Measurements from ENCODE around the gene IL17RC. TPM values are rescaled to one million over a fixed set of nuclear protein-coding genes. Genes with fewer than 3 reads are reported as not detected.

IL17RC gene
- total RNA-seq, 1 donor from 2014 or later, result 20.1 TPM

GRCh38 chr3:9902372-9903237 lies 14.3 kb upstream of the IL17RC start, which contains the start of gene IL17RE:
Gene IL17RE, plus strand, starts transcription at chr3:9902848. Its CDS starts 85 bp downstream, at chr3:9902933.
- no peaks in the 10 kb centered on the region for H3K27me3 Mint-ChIP-seq (ENCODE audit: low read depth, unreplicated experiment)
- DNase-seq (ENCODE audit: low read depth) (no peak), FAIRE-seq (no peak)
- peak within 1 kb of the TSS; percentile 58 for H2AFZ ChIP-seq (ENCODE audit: low read depth, low read length)
- no peaks in the 10 kb centered on the region for H3K27me3 ChIP-seq (ENCODE audit: insufficient read depth, low read length)
- H3K4me1 Mint-ChIP-seq (ENCODE audit: low read depth, unreplicated experiment), result peaks cover 34% of the 10 kb centered on the region
- H3K4me1 ChIP-seq (ENCODE audit: insufficient read depth, low read length), result peaks cover 17% of the 10 kb centered on the region
- H3K9ac ChIP-seq (ENCODE audit: low read length), result peak within 1 kb of the TSS; percentile 63
- H3K9me3 ChIP-seq (ENCODE audit: insufficient read depth, low read depth, low read length), result no peaks in the 10 kb centered on the region
- H3K4me3 Mint-ChIP-seq (ENCODE audit: unreplicated experiment), result peak within 1 kb of the TSS; percentile 10
- H3K36me3 Mint-ChIP-seq (ENCODE audit: low read depth, unreplicated experiment), result no peaks in the 10 kb centered on the region
- peak within 1 kb of the TSS; percentile 11 for H3K27ac ChIP-seq (ENCODE audit: low read depth, low read length)
- peaks cover 11% of the 10 kb centered on the region for H4K20me1 ChIP-seq (ENCODE audit: insufficient read depth, low read length)
- H3K4me2 ChIP-seq (ENCODE audit: low read length), result peak within 1 kb of the TSS; percentile 83
- H3K9me3 Mint-ChIP-seq (ENCODE audit: unreplicated experiment), result no peaks in the 10 kb centered on the region
- H3K79me2 ChIP-seq (ENCODE audit: insufficient read depth, low read length), result no peaks in the 10 kb centered on the region
- no peak within 1 kb of the TSS for H3K4me3 ChIP-seq (ENCODE audit: insufficient read depth, low read depth, low read length)
- TF ChIP-seq EZH2 (IDR thresholded peaks at IDR 0.05; ENCODE audit: insufficient read depth, low read length), result no peak
- TF ChIP-seq, protein P1, sequence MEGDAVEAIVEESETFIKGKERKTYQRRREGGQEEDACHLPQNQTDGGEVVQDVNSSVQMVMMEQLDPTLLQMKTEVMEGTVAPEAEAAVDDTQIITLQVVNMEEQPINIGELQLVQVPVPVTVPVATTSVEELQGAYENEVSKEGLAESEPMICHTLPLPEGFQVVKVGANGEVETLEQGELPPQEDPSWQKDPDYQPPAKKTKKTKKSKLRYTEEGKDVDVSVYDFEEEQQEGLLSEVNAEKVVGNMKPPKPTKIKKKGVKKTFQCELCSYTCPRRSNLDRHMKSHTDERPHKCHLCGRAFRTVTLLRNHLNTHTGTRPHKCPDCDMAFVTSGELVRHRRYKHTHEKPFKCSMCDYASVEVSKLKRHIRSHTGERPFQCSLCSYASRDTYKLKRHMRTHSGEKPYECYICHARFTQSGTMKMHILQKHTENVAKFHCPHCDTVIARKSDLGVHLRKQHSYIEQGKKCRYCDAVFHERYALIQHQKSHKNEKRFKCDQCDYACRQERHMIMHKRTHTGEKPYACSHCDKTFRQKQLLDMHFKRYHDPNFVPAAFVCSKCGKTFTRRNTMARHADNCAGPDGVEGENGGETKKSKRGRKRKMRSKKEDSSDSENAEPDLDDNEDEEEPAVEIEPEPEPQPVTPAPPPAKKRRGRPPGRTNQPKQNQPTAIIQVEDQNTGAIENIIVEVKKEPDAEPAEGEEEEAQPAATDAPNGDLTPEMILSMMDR (IDR thresholded peaks at IDR 0.05; ENCODE audit: insufficient read depth, low read depth, low read length), result no peak
- peak within 1 kb of the TSS; percentile 79 for H3K27ac Mint-ChIP-seq (ENCODE audit: unreplicated experiment)
- H3K36me3 ChIP-seq (ENCODE audit: insufficient read depth, low read length), result no peaks in the 10 kb centered on the region

DNA sequence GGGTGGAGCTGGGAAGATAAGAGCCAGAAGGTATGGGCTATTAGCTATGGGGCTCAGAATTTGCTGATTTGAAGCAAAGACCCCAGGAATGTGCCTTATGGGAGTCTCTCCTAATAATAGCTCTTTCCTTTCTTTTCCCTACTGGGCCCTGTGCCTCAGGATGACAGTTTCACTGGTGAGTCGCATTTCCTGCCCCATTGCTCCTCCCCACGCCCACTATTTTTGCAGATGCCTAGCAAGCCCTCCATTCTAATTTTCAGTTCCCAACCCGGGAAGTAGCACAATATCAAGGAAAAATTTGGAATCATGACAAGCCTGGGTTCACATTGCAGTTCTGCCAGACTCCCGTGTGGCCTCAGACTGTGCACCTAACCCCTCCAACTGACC lies 13.7 kb upstream of the IL17RC start:
- H3K4me3 ChIP-seq (ENCODE audit: insufficient read depth, low read depth, low read length), result no peak overlapping the region

More for the DNA sequence above, 13.7 kb upstream of the IL17RC start:
- Histone ChIP-seq H3K27me3 (ENCODE audit: insufficient read depth, low read length) (no peaks in the 10 kb centered on the region), H2AFZ (ENCODE audit: low read depth, low read length) (peak overlapping the region; percentile 58), H3K9me3 (ENCODE audit: insufficient read depth, low read depth, low read length) (no peaks in the 10 kb centered on the region), H3K4me2 (ENCODE audit: low read length) (peak overlapping the region; percentile 83), H3K79me2 (ENCODE audit: insufficient read depth, low read length) (no peaks in the 10 kb centered on the region), H3K36me3 (ENCODE audit: insufficient read depth, low read length) (no peaks in the 10 kb centered on the region), H4K20me1 (ENCODE audit: insufficient read depth, low read length) (peaks cover 9% of the 10 kb centered on the region), H3K4me1 (ENCODE audit: insufficient read depth, low read length) (peaks cover 16% of the 10 kb centered on the region), H3K9ac (ENCODE audit: low read length) (peak overlapping the region; percentile 63), H3K27ac (ENCODE audit: low read depth, low read length) (peak overlapping the region; percentile 11)
- Mint-ChIP-seq H3K36me3 (ENCODE audit: low read depth, unreplicated experiment) (no peaks in the 10 kb centered on the region), H3K27me3 (ENCODE audit: low read depth, unreplicated experiment) (no peaks in the 10 kb centered on the region), H3K4me1 (ENCODE audit: low read depth, unreplicated experiment) (peaks cover 27% of the 10 kb centered on the region), H3K4me3 (ENCODE audit: unreplicated experiment) (peak overlapping the region; percentile 10), H3K9me3 (ENCODE audit: unreplicated experiment) (no peaks in the 10 kb centered on the region), H3K27ac (ENCODE audit: unreplicated experiment) (peak overlapping the region; percentile 79)
- FAIRE-seq, result no peak
- DNase-seq (ENCODE audit: low read depth), result no peak
- TF ChIP-seq EZH2 (IDR thresholded peaks at IDR 0.05; ENCODE audit: insufficient read depth, low read length), result no peak
- TF ChIP-seq, protein P1 (IDR thresholded peaks at IDR 0.05; ENCODE audit: insufficient read depth, low read depth, low read length), result no peak
